ENCODE measurements around the gene STAMBPL1.

Gene STAMBPL1

GRCh38 chr10:88952647-88953111, 72.6 kb downstream of the STAMBPL1 start, which contains the start of gene ACTA2:
Gene ACTA2 (minus strand): TSS chr10:88952773. CDS start chr10:88948930, 3,843 bp downstream.
- H3K9me2 ChIP-seq (replicated peaks; ENCODE audit: low read depth, low read length): no peaks in the 10 kb centered on the region
- H3K4me3 ChIP-seq (ENCODE audit: low read length, poor library complexity, severe bottlenecking): no peak within 1 kb of the TSS
- H3K4me2 ChIP-seq (ENCODE audit: low read depth, low read length, poor library complexity, severe bottlenecking): peak within 1 kb of the TSS; percentile 57
- peaks cover 18% of the 10 kb centered on the region for H3K4me1 ChIP-seq (ENCODE audit: insufficient read depth, low read length, poor library complexity, severe bottlenecking)
- no peaks in the 10 kb centered on the region for H3K79me2 ChIP-seq (ENCODE audit: insufficient read depth, low read length)
- no peaks in the 10 kb centered on the region for H4K20me1 ChIP-seq (ENCODE audit: insufficient read depth, low read length, poor library complexity, severe bottlenecking)
- H2AFZ ChIP-seq (ENCODE audit: low read length): no peak within 1 kb of the TSS
- no peaks in the 10 kb centered on the region for H3F3A ChIP-seq (ENCODE audit: low read depth)
- no peaks in the 10 kb centered on the region for H3K9me3 ChIP-seq (ENCODE audit: insufficient read depth, low read depth, low read length)
- no peak for TF ChIP-seq EZH2phosphoT487 (IDR thresholded peaks at IDR 0.05; ENCODE audit: borderline replicate concordance)
- no peak for TF ChIP-seq CTCF (conservative IDR thresholded peaks at IDR 0.05; ENCODE audit: low read length)
- H3K36me3 ChIP-seq (ENCODE audit: insufficient read depth, low read length): no peaks in the 10 kb centered on the region
- H3K27me3 ChIP-seq (ENCODE audit: insufficient read depth, low read length, poor library complexity, severe bottlenecking): no peaks in the 10 kb centered on the region
- no peak within 1 kb of the TSS for H3K9ac ChIP-seq (ENCODE audit: low read depth, low read length, poor library complexity, severe bottlenecking)

- Histone ChIP-seq H3K4me3 (ENCODE audit: low read length, poor library complexity, severe bottlenecking) (no peak overlapping the region), H3K36me3 (ENCODE audit: insufficient read depth, low read length) (no peaks in the 10 kb centered on the region), H3K4me2 (ENCODE audit: low read depth, low read length, poor library complexity, severe bottlenecking) (no peak overlapping the region), H2AFZ (ENCODE audit: low read length) (no peak overlapping the region), H4K20me1 (ENCODE audit: insufficient read depth, low read length, poor library complexity, severe bottlenecking) (no peaks in the 10 kb centered on the region), H3K9me2 (replicated peaks; ENCODE audit: low read depth, low read length) (no peaks in the 10 kb centered on the region), H3K9ac (ENCODE audit: low read depth, low read length, poor library complexity, severe bottlenecking) (no peak overlapping the region), H3K4me1 (ENCODE audit: insufficient read depth, low read length, poor library complexity, severe bottlenecking) (peaks cover 18% of the 10 kb centered on the region), H3K9me3 (ENCODE audit: insufficient read depth, low read depth, low read length) (no peaks in the 10 kb centered on the region), H3K27me3 (ENCODE audit: insufficient read depth, low read length, poor library complexity, severe bottlenecking) (no peaks in the 10 kb centered on the region), H3K79me2 (ENCODE audit: insufficient read depth, low read length) (no peaks in the 10 kb centered on the region), H3F3A (ENCODE audit: low read depth) (no peaks in the 10 kb centered on the region)
- TF ChIP-seq EZH2phosphoT487 (IDR thresholded peaks at IDR 0.05; ENCODE audit: borderline replicate concordance) (no peak), CTCF (conservative IDR thresholded peaks at IDR 0.05; ENCODE audit: low read length) (no peak)
Observed at GRCh38 chr10:88953662-88954061, 73.6 kb downstream of the STAMBPL1 start.

- Histone ChIP-seq H2AFZ (ENCODE audit: low read length) (no peak overlapping the region), H3K27me3 (ENCODE audit: insufficient read depth, low read length, poor library complexity, severe bottlenecking) (no peaks in the 10 kb centered on the region), H3K9ac (ENCODE audit: low read depth, low read length, poor library complexity, severe bottlenecking) (no peak overlapping the region), H3K4me1 (ENCODE audit: insufficient read depth, low read length, poor library complexity, severe bottlenecking) (peaks cover 18% of the 10 kb centered on the region), H3K9me3 (ENCODE audit: insufficient read depth, low read depth, low read length) (no peaks in the 10 kb centered on the region), H3K9me2 (replicated peaks; ENCODE audit: low read depth, low read length) (no peaks in the 10 kb centered on the region), H3K79me2 (ENCODE audit: insufficient read depth, low read length) (no peaks in the 10 kb centered on the region), H3K4me2 (ENCODE audit: low read depth, low read length, poor library complexity, severe bottlenecking) (no peak overlapping the region), H3K36me3 (ENCODE audit: insufficient read depth, low read length) (no peaks in the 10 kb centered on the region), H3K4me3 (ENCODE audit: low read length, poor library complexity, severe bottlenecking) (no peak overlapping the region), H4K20me1 (ENCODE audit: insufficient read depth, low read length, poor library complexity, severe bottlenecking) (no peaks in the 10 kb centered on the region), H3F3A (ENCODE audit: low read depth) (no peaks in the 10 kb centered on the region)
- TF ChIP-seq CTCF (conservative IDR thresholded peaks at IDR 0.05; ENCODE audit: low read length): no peak
- no peak for TF ChIP-seq EZH2phosphoT487 (IDR thresholded peaks at IDR 0.05; ENCODE audit: borderline replicate concordance)
Observed at GRCh38 chr10:88954458-88955083, 74.5 kb downstream of the STAMBPL1 start.
